ENCODE results near the gene SCFD1. TPM values are rescaled to one million over a fixed set of nuclear protein-coding genes. Genes with fewer than 3 reads are reported as not detected.
"Not testable (repeated sequence)": the region's sequence is repeated elsewhere in the genome, so short reads cannot be mapped to it uniquely, and the experiment has no call there.

The SCFD1 gene
- total RNA-seq = 62.6 TPM

GRCh38 chr14:30621940-30622830 is at the start of gene SCFD1:
SCFD1 (plus strand) TSS chr14:30622319; CDS start chr14:30622339, 20 bp downstream.
- ATAC-seq = peak; percentile 100

- ATAC-seq = no peak
Observed at GRCh38 chr14:30572771-30573170, 49.3 kb upstream of the SCFD1 start.

GRCh38 chr14:30573226-30573814 is 48.8 kb upstream of the SCFD1 start:
- ATAC-seq = peak; percentile 26

- no peak for ATAC-seq
Observed at GRCh38 chr14:30573966-30574365, 48.2 kb upstream of the SCFD1 start.

- ATAC-seq = not testable (repeated sequence)
Observed at GRCh38 chr14:30574777-30575176, 47.3 kb upstream of the SCFD1 start.

GRCh38 chr14:30576333-30576732 is 45.8 kb upstream of the SCFD1 start:
- ATAC-seq = not testable (repeated sequence)

GRCh38 chr14:30580616-30581282 is 41.4 kb upstream of the SCFD1 start:
- ATAC-seq = no peak

- ATAC-seq = no peak
Observed at GRCh38 chr14:30581283-30581625, 40.9 kb upstream of the SCFD1 start.

GRCh38 chr14:30582376-30582775 is 39.7 kb upstream of the SCFD1 start:
- ATAC-seq = no peak

GRCh38 chr14:30584058-30584630 is 38.0 kb upstream of the SCFD1 start:
- no peak for ATAC-seq

- no peak for ATAC-seq
Observed at GRCh38 chr14:30585204-30585603, 36.9 kb upstream of the SCFD1 start.

GRCh38 chr14:30587141-30587540 is 35.0 kb upstream of the SCFD1 start:
- no peak for ATAC-seq

GRCh38 chr14:30588873-30589272 is 33.2 kb upstream of the SCFD1 start:
- ATAC-seq = no peak

- ATAC-seq = no peak
Observed at GRCh38 chr14:30596935-30597334, 25.2 kb upstream of the SCFD1 start.

- ATAC-seq = no peak
Observed at GRCh38 chr14:30597504-30597903, 24.6 kb upstream of the SCFD1 start.

- ATAC-seq = no peak
Observed at GRCh38 chr14:30600922-30601918, 20.9 kb upstream of the SCFD1 start.

- no peak for ATAC-seq
Observed at GRCh38 chr14:30603402-30603801, 18.7 kb upstream of the SCFD1 start.

- ATAC-seq = not testable (repeated sequence)
Observed at GRCh38 chr14:30604696-30605095, 17.4 kb upstream of the SCFD1 start.

- ATAC-seq = peak; percentile 52
Observed at GRCh38 chr14:30607156-30607780, 14.9 kb upstream of the SCFD1 start.

- ATAC-seq = peak; percentile 83
Observed at GRCh38 chr14:30608533-30609006, 13.5 kb upstream of the SCFD1 start.

- ATAC-seq = peak; percentile 37
Observed at GRCh38 chr14:30610787-30611343, 11.3 kb upstream of the SCFD1 start.
